ENCODE measurements around the gene NCAM1.
A peak's percentile ranks its signal among the peaks of the same experiment; 100 is the strongest.

Gene NCAM1

GRCh38 chr11:113197446-113197845, 236.2 kb downstream of the NCAM1 start:
- no peak for DNase-seq

GRCh38 chr11:113198972-113199661, 237.9 kb downstream of the NCAM1 start:
- peak in 14 of 58 donors; percentile 14 to 54 (median 32) for DNase-seq

- no peak for DNase-seq
Observed at GRCh38 chr11:113199866-113200265, 238.6 kb downstream of the NCAM1 start.

GRCh38 chr11:113201054-113201818, 240.0 kb downstream of the NCAM1 start:
- peak in 24 of 58 donors; percentile 10 to 72 (median 30) for DNase-seq

- DNase-seq, result no peak
Observed at GRCh38 chr11:113202431-113202830, 241.2 kb downstream of the NCAM1 start.

- DNase-seq, result peak in 2 of 58 donors; percentile 30 to 61
Observed at GRCh38 chr11:113203141-113203753, 242.0 kb downstream of the NCAM1 start.

GRCh38 chr11:113204280-113204679, 243.1 kb downstream of the NCAM1 start:
- DNase-seq, result peak in 1 of 58 donors; percentile 25

- DNase-seq, result no peak
Observed at GRCh38 chr11:113213549-113213948, 252.3 kb downstream of the NCAM1 start.

GRCh38 chr11:113222241-113222640, 261.0 kb downstream of the NCAM1 start:
- no peak for DNase-seq

GRCh38 chr11:113234888-113235287, 273.7 kb downstream of the NCAM1 start:
- peak in 25 of 58 donors; percentile 11 to 64 (median 39) for DNase-seq

GRCh38 chr11:113237261-113237660, 276.0 kb downstream of the NCAM1 start:
- DNase-seq, result no peak

GRCh38 chr11:113238721-113239120, 277.5 kb downstream of the NCAM1 start:
- DNase-seq, result no peak

GRCh38 chr11:113240389-113240788, 279.2 kb downstream of the NCAM1 start:
- no peak for DNase-seq

GRCh38 chr11:113240790-113241635, 279.8 kb downstream of the NCAM1 start:
- DNase-seq, result no peak

GRCh38 chr11:113241636-113242054, 280.4 kb downstream of the NCAM1 start:
- DNase-seq, result peak in 2 of 58 donors; percentile 9 to 33

GRCh38 chr11:113242060-113242459, 280.8 kb downstream of the NCAM1 start:
- no peak for DNase-seq

- peak in 39 of 58 donors; percentile 15 to 83 (median 48) for DNase-seq
Observed at GRCh38 chr11:113242767-113243397, 281.7 kb downstream of the NCAM1 start.

- peak in 3 of 58 donors; percentile 11 to 38 (median 20) for DNase-seq
Observed at GRCh38 chr11:113243696-113244095, 282.5 kb downstream of the NCAM1 start.

- no peak for DNase-seq
Observed at GRCh38 chr11:113245216-113245615, 284.0 kb downstream of the NCAM1 start.

- DNase-seq, result no peak
Observed at GRCh38 chr11:113247221-113247620, 286.0 kb downstream of the NCAM1 start.

- no peak for DNase-seq
Observed at GRCh38 chr11:113247966-113248365, 286.7 kb downstream of the NCAM1 start.

Data from anterior cingulate cortex (tissue), 58 donors.